Chondrocyte (in vitro differentiated cells): ENCODE data around the gene NOL8. TPM values are rescaled to one million over a fixed set of nuclear protein-coding genes. Genes with fewer than 3 reads are reported as not detected.

Experiments
- DNase-seq: peaks from one replicate; pipeline ENCODE4 v3.0.0; 2021; ENCODE audit warnings: mixed read lengths, low spot score
- H3K27ac Mint-ChIP-seq: one replicate; pipeline ENCODE4 v1.8.0; 2021; ENCODE audit warnings: mild to moderate bottlenecking, moderate library complexity, mixed read lengths; ENCODE audit not compliant: unreplicated experiment
- H3K27me3 Mint-ChIP-seq: 2 replicates; pipeline ENCODE4 v1.8.0; 2021; ENCODE audit warnings: low read depth, mixed read lengths
- H3K36me3 Mint-ChIP-seq: 2 replicates; pipeline ENCODE4 v1.8.0; 2021; ENCODE audit warnings: low read depth, mixed read lengths
- H3K4me1 Mint-ChIP-seq: 2 replicates; pipeline ENCODE4 v1.8.0; 2021; ENCODE audit warnings: low read depth, mild to moderate bottlenecking, mixed read lengths
- H3K4me3 Mint-ChIP-seq: one replicate; pipeline ENCODE4 v1.8.0; 2021; ENCODE audit warnings: mild to moderate bottlenecking, moderate library complexity, mixed read lengths; ENCODE audit not compliant: unreplicated experiment
- H3K9me3 Mint-ChIP-seq: 2 replicates; pipeline ENCODE4 v1.8.0; 2021; ENCODE audit warnings: low read depth, mixed read lengths
- total RNA-seq: library from RNA; stranded (reverse); gene quantifications from 3 replicates; pipeline ENCODE4 v1.2.1, GENCODE V29; 2021
- TF ChIP-seq, protein P1 (sequence below): fragments of 200-600 bp; sonication (generic); IDR thresholded peaks from 2 replicates; pipeline ENCODE4 v1.5.0; 2021; ENCODE audit warnings: antibody characterized with exemption, mild to moderate bottlenecking, moderate library complexity

Gene NOL8
- total RNA-seq, 1 donor from 2014 or later, result 28.3 TPM

DNA sequence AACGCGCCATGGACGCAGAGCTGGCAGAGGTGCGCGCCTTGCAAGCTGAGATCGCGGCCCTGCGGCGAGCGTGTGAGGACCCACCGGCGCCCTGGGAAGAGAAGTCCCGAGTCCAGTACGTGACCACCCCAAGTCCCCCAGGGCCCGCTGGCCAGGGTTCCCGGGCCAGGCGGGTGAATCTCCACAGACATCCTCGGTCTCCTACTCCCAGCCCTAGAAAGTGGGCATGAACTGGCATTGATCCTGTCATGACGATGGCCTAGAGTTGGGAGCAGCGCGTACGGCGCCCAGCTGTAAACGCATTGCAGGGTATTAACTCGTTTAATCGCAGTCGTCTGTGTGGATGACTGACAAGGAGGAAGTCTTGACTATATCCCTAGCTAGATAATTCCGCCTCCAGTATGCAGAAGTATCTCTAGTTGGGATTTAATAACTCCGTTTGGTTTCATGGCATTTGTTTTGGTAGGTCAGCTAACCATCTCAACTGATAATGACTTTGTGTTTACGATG lies 896 bp upstream of the NOL8 start:
- Mint-ChIP-seq H3K27me3 (no peaks in the 10 kb centered on the region), H3K9me3 (no peaks in the 10 kb centered on the region), H3K4me3 (peak overlapping the region; percentile 97), H3K36me3 (peaks cover 2% of the 10 kb centered on the region), H3K27ac (peak overlapping the region; percentile 99), H3K4me1 (peaks cover 40% of the 10 kb centered on the region)
- peak; percentile 93 for DNase-seq
- TF ChIP-seq, protein P1, sequence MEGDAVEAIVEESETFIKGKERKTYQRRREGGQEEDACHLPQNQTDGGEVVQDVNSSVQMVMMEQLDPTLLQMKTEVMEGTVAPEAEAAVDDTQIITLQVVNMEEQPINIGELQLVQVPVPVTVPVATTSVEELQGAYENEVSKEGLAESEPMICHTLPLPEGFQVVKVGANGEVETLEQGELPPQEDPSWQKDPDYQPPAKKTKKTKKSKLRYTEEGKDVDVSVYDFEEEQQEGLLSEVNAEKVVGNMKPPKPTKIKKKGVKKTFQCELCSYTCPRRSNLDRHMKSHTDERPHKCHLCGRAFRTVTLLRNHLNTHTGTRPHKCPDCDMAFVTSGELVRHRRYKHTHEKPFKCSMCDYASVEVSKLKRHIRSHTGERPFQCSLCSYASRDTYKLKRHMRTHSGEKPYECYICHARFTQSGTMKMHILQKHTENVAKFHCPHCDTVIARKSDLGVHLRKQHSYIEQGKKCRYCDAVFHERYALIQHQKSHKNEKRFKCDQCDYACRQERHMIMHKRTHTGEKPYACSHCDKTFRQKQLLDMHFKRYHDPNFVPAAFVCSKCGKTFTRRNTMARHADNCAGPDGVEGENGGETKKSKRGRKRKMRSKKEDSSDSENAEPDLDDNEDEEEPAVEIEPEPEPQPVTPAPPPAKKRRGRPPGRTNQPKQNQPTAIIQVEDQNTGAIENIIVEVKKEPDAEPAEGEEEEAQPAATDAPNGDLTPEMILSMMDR, result no peak

- Mint-ChIP-seq H3K4me3 (peak overlapping the region; percentile 97), H3K27ac (peak overlapping the region; percentile 99), H3K36me3 (peaks cover 6% of the 10 kb centered on the region), H3K4me1 (peaks cover 37% of the 10 kb centered on the region), H3K27me3 (no peaks in the 10 kb centered on the region), H3K9me3 (no peaks in the 10 kb centered on the region)
- no peak for DNase-seq
- TF ChIP-seq, protein P1, result no peak
Observed at GRCh38 chr9:92324889-92325268, 271 bp downstream of the NOL8 start.

- H3K9me3 Mint-ChIP-seq, result no peaks in the 10 kb centered on the region
- peaks cover 37% of the 10 kb centered on the region for H3K4me1 Mint-ChIP-seq
- H3K27ac Mint-ChIP-seq, result peak overlapping the region; percentile 99
- H3K27me3 Mint-ChIP-seq, result no peaks in the 10 kb centered on the region
- peaks cover 10% of the 10 kb centered on the region for H3K36me3 Mint-ChIP-seq
- TF ChIP-seq, protein P1, result no peak
- no peak for DNase-seq
- H3K4me3 Mint-ChIP-seq, result peak overlapping the region; percentile 97
Observed at GRCh38 chr9:92324431-92324830, 719 bp downstream of the NOL8 start.

- TF ChIP-seq, protein P1, result no peak
- H3K36me3 Mint-ChIP-seq, result peaks cover 42% of the 10 kb centered on the region
- no peak overlapping the region for H3K4me3 Mint-ChIP-seq
- no peaks in the 10 kb centered on the region for H3K27me3 Mint-ChIP-seq
- no peak for DNase-seq
- no peak overlapping the region for H3K27ac Mint-ChIP-seq
- peaks cover 9% of the 10 kb centered on the region for H3K4me1 Mint-ChIP-seq
- no peaks in the 10 kb centered on the region for H3K9me3 Mint-ChIP-seq
Observed at GRCh38 chr9:92315456-92315855, 9.7 kb downstream of the NOL8 start.

GRCh38 chr9:92313624-92314012 lies 11.5 kb downstream of the NOL8 start:
- TF ChIP-seq, protein P1, result no peak
- Mint-ChIP-seq H3K27ac (no peak overlapping the region), H3K4me1 (peaks cover 18% of the 10 kb centered on the region), H3K9me3 (no peaks in the 10 kb centered on the region), H3K4me3 (no peak overlapping the region), H3K27me3 (no peaks in the 10 kb centered on the region), H3K36me3 (peaks cover 39% of the 10 kb centered on the region)
- DNase-seq, result no peak
